ENCODE results near the gene ACCSL.
A peak's percentile ranks its signal among the peaks of the same experiment; 100 is the strongest.

Gene ACCSL

GRCh38 chr11:44018829-44019228 lies 29.0 kb upstream of the ACCSL start:
- no peak for DNase-seq

- DNase-seq: no peak
These were observed 22.8 kb upstream of the ACCSL start for GRCh38 chr11:44024977-44025376.

GRCh38 chr11:44025727-44026126 lies 22.1 kb upstream of the ACCSL start:
- DNase-seq: no peak

- DNase-seq: no peak
These were observed 19.4 kb upstream of the ACCSL start for GRCh38 chr11:44028401-44028800.

GRCh38 chr11:44028816-44029506 lies 18.8 kb upstream of the ACCSL start:
- DNase-seq: no peak

GRCh38 chr11:44029507-44029845 lies 18.3 kb upstream of the ACCSL start:
- no peak for DNase-seq

GRCh38 chr11:44029977-44030911 lies 17.5 kb upstream of the ACCSL start:
- DNase-seq: no peak

GRCh38 chr11:44030996-44031395 lies 16.8 kb upstream of the ACCSL start:
- DNase-seq: no peak

- DNase-seq: no peak
These were observed 16.2 kb upstream of the ACCSL start for GRCh38 chr11:44031549-44031948.

- DNase-seq: no peak
These were observed 15.3 kb upstream of the ACCSL start for GRCh38 chr11:44032299-44033085.

GRCh38 chr11:44033411-44033850 lies 14.3 kb upstream of the ACCSL start:
- DNase-seq: no peak

- no peak for DNase-seq
These were observed 13.9 kb upstream of the ACCSL start for GRCh38 chr11:44033856-44034255.

GRCh38 chr11:44034639-44035038 lies 13.1 kb upstream of the ACCSL start:
- no peak for DNase-seq

GRCh38 chr11:44036811-44037657 lies 10.7 kb upstream of the ACCSL start:
- DNase-seq: peak; percentile 81

- no peak for DNase-seq
These were observed 10.2 kb upstream of the ACCSL start for GRCh38 chr11:44037658-44037998.

- DNase-seq: no peak
These were observed 4.6 kb upstream of the ACCSL start for GRCh38 chr11:44043157-44043556.

GRCh38 chr11:44046182-44046581 lies 1.6 kb upstream of the ACCSL start:
- DNase-seq: no peak

GRCh38 chr11:44047298-44047697 lies 483 bp upstream of the ACCSL start:
- no peak for DNase-seq

GRCh38 chr11:44049832-44050231 lies 2.1 kb downstream of the ACCSL start:
- DNase-seq: no peak

GRCh38 chr11:44051171-44051570 lies 3.4 kb downstream of the ACCSL start:
- no peak for DNase-seq

GRCh38 chr11:44057340-44057739 lies 9.6 kb downstream of the ACCSL start:
- DNase-seq: no peak

- no peak for DNase-seq
These were observed 10.5 kb downstream of the ACCSL start for GRCh38 chr11:44058275-44058674.

Data from hematopoietic multipotent progenitor cell treated with erythropoietin and hydrocortisone succinate and interleukin-3 and kit ligand, for 6 days (in vitro differentiated cells).